H1 (cell line): ENCODE results near the gene ZBTB37. TPM values are rescaled to one million over a fixed set of nuclear protein-coding genes. Genes with fewer than 3 reads are reported as not detected.

Experiments used
- CTCF ChIA-PET: fragments of 300-600 bp; sonication (Branson Sonifier 250); formaldehyde crosslinking; loops from one replicate; lab custom pipeline; 2021; ENCODE audit not compliant: partially characterized antibody; lab: Charles Lee
- POLR2A ChIA-PET: fragments of 300-600 bp; sonication (Branson Sonifier 250); formaldehyde crosslinking; loops from one replicate; lab custom pipeline; 2021; ENCODE audit warnings: inconsistent platforms; ENCODE audit not compliant: partially characterized antibody; lab: Charles Lee
- DNase-seq, 2 experiments: peaks; one replicate each; pipeline versions ENCODE4 v3.0.0 to v3.0.0-alpha.2; 2010 to 2022; ENCODE audit warnings: low spot score in 2 of 2, low read depth in 1 of 2, mixed read lengths in 1 of 2
- FAIRE-seq: peaks from 2 replicates; lab custom pipeline; 2011; peaks lifted over from hg19 to GRCh38; lab: Jason Lieb, UNC
- H2AFZ ChIP-seq: 2 replicates; pipeline ENCODE4 v1.8.1; 2012; ENCODE audit warnings: low read length, inconsistent platforms
- H2AK5ac ChIP-seq: 2 replicates; pipeline ENCODE4 v1.6.1; 2013; ENCODE audit warnings: low read depth, low read length
- H2BK120ac ChIP-seq: replicated peaks from 2 replicates; pipeline ENCODE3; 2013; ENCODE audit warnings: low read depth, low read length, inconsistent platforms
- H2BK12ac ChIP-seq: 2 replicates; pipeline ENCODE4 v1.6.1; 2013; ENCODE audit warnings: low read depth, low read length
- H2BK15ac ChIP-seq: 2 replicates; pipeline ENCODE4 v1.6.1; 2013; ENCODE audit warnings: low read length
- H2BK20ac ChIP-seq: 2 replicates; pipeline ENCODE4 v1.6.1; 2013; ENCODE audit warnings: low read length
- H2BK5ac ChIP-seq: 2 replicates; pipeline ENCODE4 v1.6.1; 2013; ENCODE audit warnings: low read depth, low read length
- H3K14ac ChIP-seq: 2 replicates; pipeline ENCODE4 v1.6.1; 2013; ENCODE audit warnings: inconsistent platforms; ENCODE audit not compliant: insufficient read length
- H3K18ac ChIP-seq: 2 replicates; pipeline ENCODE4 v1.6.1; 2013; ENCODE audit warnings: low read length; ENCODE audit errors: extremely low read depth
- H3K23ac ChIP-seq: 2 replicates; pipeline ENCODE4 v1.6.1; 2013; ENCODE audit warnings: inconsistent platforms; ENCODE audit not compliant: insufficient read length
- H3K23me2 ChIP-seq: 2 replicates; pipeline ENCODE4 v1.6.1; 2013; ENCODE audit warnings: low read depth, low read length
- H3K27ac ChIP-seq: 2 replicates; pipeline ENCODE4 v1.6.1; 2011; ENCODE audit warnings: low read depth, low read length, inconsistent platforms
- H3K27me3 ChIP-seq, 4 experiments: replicated peaks in 1 of 4; 1 replicate in 1 of 4; 2 replicates in 3 of 4; pipeline versions ENCODE4 v1.6.1 to v1.8.1; 2011 to 2013; ENCODE audit warnings: low read length in 3 of 4, mild to moderate bottlenecking in 3 of 4, inconsistent platforms in 2 of 4, mixed read lengths in 2 of 4, moderate library complexity in 1 of 4; ENCODE audit not compliant: control insufficient read depth in 3 of 4, insufficient read depth in 3 of 4; ENCODE audit errors: extremely low read depth in 1 of 4
- H3K36me3 ChIP-seq, 4 experiments: 2 replicates each; pipeline versions ENCODE4 v1.6.1 to v1.8.1; 2011 to 2013; ENCODE audit warnings: mild to moderate bottlenecking in 4 of 4, low read length in 3 of 4, moderate library complexity in 2 of 4, control low read depth in 1 of 4, inconsistent platforms in 1 of 4; ENCODE audit not compliant: insufficient read depth in 4 of 4, control insufficient read depth in 2 of 4
- H3K4ac ChIP-seq: replicated peaks from 2 replicates; pipeline ENCODE3; 2013; ENCODE audit warnings: low read length, low read depth, mixed read lengths, inconsistent platforms; ENCODE audit not compliant: insufficient read length
- H3K4me1 ChIP-seq, 4 experiments: replicated peaks in 1 of 4; 1 replicate in 1 of 4; 2 replicates in 3 of 4; pipeline versions ENCODE4 v1.6.1 to v1.8.1; 2011 to 2013; ENCODE audit warnings: low read length in 3 of 4, inconsistent platforms in 2 of 4, mixed read lengths in 1 of 4; ENCODE audit not compliant: insufficient read depth in 4 of 4, control insufficient read depth in 3 of 4
- H3K4me2 ChIP-seq, 2 experiments: 2 replicates each; pipeline versions ENCODE4 v1.6.1 to v1.8.1; 2011 to 2013; ENCODE audit warnings: low read depth in 2 of 2, low read length in 2 of 2, control low read depth in 1 of 2, inconsistent platforms in 1 of 2, mild to moderate bottlenecking in 1 of 2; ENCODE audit not compliant: insufficient read depth in 1 of 2
- H3K4me3 ChIP-seq, 4 experiments: fragments of 200-600, 300-600 bp in 1 of 4; sonication (generic), shearing (Covaris generic), sonication (Bioruptor Twin) in 1 of 4; 2 replicates each; pipeline versions ENCODE4 v1.5.1 to v1.8.1; 2011 to 2016; ENCODE audit warnings: low read length in 4 of 4, low read depth in 3 of 4, control low read depth in 2 of 4, inconsistent platforms in 2 of 4, mild to moderate bottlenecking in 2 of 4, mixed read lengths in 1 of 4, moderate library complexity in 1 of 4; ENCODE audit not compliant: insufficient read depth in 2 of 4; ENCODE audit errors: extremely low read depth in 1 of 4
- H3K56ac ChIP-seq: replicated peaks from 2 replicates; pipeline ENCODE3; 2013; ENCODE audit warnings: low read depth, mild to moderate bottlenecking, mixed read lengths, low read length, inconsistent platforms; ENCODE audit not compliant: insufficient read length
- H3K79me1 ChIP-seq: 2 replicates; pipeline ENCODE4 v1.6.1; 2013; ENCODE audit warnings: low read depth, low read length, control low read depth
- H3K79me2 ChIP-seq, 2 experiments: 2 replicates each; pipeline versions ENCODE4 v1.6.1 to v1.8.1; 2012 to 2013; ENCODE audit warnings: low read length in 2 of 2, mild to moderate bottlenecking in 2 of 2, inconsistent platforms in 1 of 2; ENCODE audit not compliant: insufficient read depth in 2 of 2, control insufficient read depth in 1 of 2
- H3K9ac ChIP-seq, 4 experiments: replicated peaks in 1 of 4; 1 replicate in 1 of 4; 2 replicates in 3 of 4; pipeline versions ENCODE4 v1.6.1 to v1.8.1; 2011 to 2013; ENCODE audit warnings: low read depth in 3 of 4, low read length in 3 of 4, control low read depth in 2 of 4, mild to moderate bottlenecking in 2 of 4, moderate library complexity in 2 of 4, inconsistent platforms in 1 of 4; ENCODE audit errors: extremely low read depth in 1 of 4
- H3K9me3 ChIP-seq, 2 experiments: 2 replicates each; pipeline versions ENCODE4 v1.6.1 to v1.8.1; 2012 to 2013; ENCODE audit warnings: mild to moderate bottlenecking in 2 of 2, moderate library complexity in 2 of 2, control low read depth in 1 of 2, inconsistent platforms in 1 of 2, low read depth in 1 of 2, low read length in 1 of 2, mixed read lengths in 1 of 2; ENCODE audit not compliant: insufficient read depth in 2 of 2
- H4K20me1 ChIP-seq, 2 experiments: replicated peaks in 1 of 2; 2 replicates each; pipeline versions ENCODE3 to v1.8.1; 2011 to 2013; ENCODE audit warnings: inconsistent platforms in 2 of 2, low read length in 2 of 2, mild to moderate bottlenecking in 1 of 2; ENCODE audit not compliant: insufficient read depth in 2 of 2, control insufficient read depth in 1 of 2
- H4K5ac ChIP-seq: 2 replicates; pipeline ENCODE4 v1.6.1; 2013; ENCODE audit warnings: low read length, low read depth, mixed read lengths, inconsistent platforms; ENCODE audit not compliant: insufficient read length
- H4K8ac ChIP-seq: 2 replicates; pipeline ENCODE4 v1.8.0; 2013; ENCODE audit warnings: mild to moderate bottlenecking, moderate library complexity, low read length, inconsistent platforms; ENCODE audit not compliant: insufficient read depth; ENCODE audit errors: extremely low read depth
- H4K91ac ChIP-seq: replicated peaks from 2 replicates; pipeline ENCODE3; 2013; ENCODE audit warnings: low read length, mixed read lengths, inconsistent platforms; ENCODE audit not compliant: insufficient read length
- CBX8 ChIP-seq: fragments of 300-800, 300-1000 bp; sonication (generic); IDR thresholded peaks from 2 replicates; pipeline ENCODE4 v1.7.1; 2016; ENCODE audit warnings: low read depth, low read length, borderline replicate concordance
- CTBP2 ChIP-seq: IDR thresholded peaks from 2 replicates; pipeline ENCODE4 v1.7.0; 2011; ENCODE audit warnings: borderline replicate concordance, mild to moderate bottlenecking, moderate library complexity, mixed read lengths, low read length; ENCODE audit not compliant: insufficient read depth, insufficient read length
- EGR1 ChIP-seq: IDR thresholded peaks from 2 replicates; pipeline ENCODE4 v1.6.1; 2011; ENCODE audit warnings: low read depth, low read length, borderline replicate concordance
- EZH2 ChIP-seq: fragments of 200-600 bp; sonication (generic); IDR thresholded peaks from 2 replicates; pipeline ENCODE4 v1.7.1; 2012; ENCODE audit warnings: low read depth, mild to moderate bottlenecking, moderate library complexity, low read length, inconsistent platforms; ENCODE audit not compliant: severe bottlenecking
- GTF2F1 ChIP-seq: IDR thresholded peaks from 2 replicates; pipeline ENCODE4 v1.6.1; 2012; ENCODE audit warnings: low read depth, low read length, improper control_type of control experiment, borderline replicate concordance
- JUN ChIP-seq: IDR thresholded peaks from 2 replicates; pipeline ENCODE4 v1.6.1; 2011; ENCODE audit warnings: low read depth, mild to moderate bottlenecking, improper control_type of control experiment, low read length
- JUND ChIP-seq: IDR thresholded peaks from 2 replicates; pipeline ENCODE4 v1.6.1; 2011; ENCODE audit warnings: mild to moderate bottlenecking, improper control_type of control experiment, low read length
- MAFK ChIP-seq: IDR thresholded peaks from 2 replicates; pipeline ENCODE4 v1.6.1; 2012; ENCODE audit warnings: low read depth, mild to moderate bottlenecking, improper control_type of control experiment, low read length
- NRF1 ChIP-seq: IDR thresholded peaks from 2 replicates; pipeline ENCODE4 v1.6.1; 2011; ENCODE audit warnings: mild to moderate bottlenecking, low read depth, low read length, improper control_type of control experiment
- POLR2A ChIP-seq, 2 experiments: IDR thresholded peaks; 1 replicate in 1 of 2; 2 replicates in 1 of 2; pipeline ENCODE4 v1.6.1; 2011; ENCODE audit warnings: low read depth in 2 of 2, low read length in 2 of 2, mild to moderate bottlenecking in 2 of 2; ENCODE audit errors: control extremely low read depth in 1 of 2
- POLR2AphosphoS5 ChIP-seq: IDR thresholded peaks from 2 replicates; pipeline ENCODE4 v1.6.1; 2011; ENCODE audit warnings: low read depth, low read length
- POU5F1 ChIP-seq: IDR thresholded peaks from 2 replicates; pipeline ENCODE4 v1.6.1; 2011; ENCODE audit warnings: low read depth, mild to moderate bottlenecking, low read length, moderate library complexity
- RNF2 ChIP-seq: fragments of 200-900, 300-1000 bp; sonication (generic); IDR thresholded peaks from 2 replicates; pipeline ENCODE4 v1.7.1; 2016; ENCODE audit warnings: borderline replicate concordance, low read depth, mild to moderate bottlenecking, antibody characterized with exemption, low read length; ENCODE audit not compliant: poor library complexity, severe bottlenecking; ENCODE audit errors: missing control alignments
- SUZ12 ChIP-seq: fragments of 200-600 bp; sonication (generic); IDR thresholded peaks from 2 replicates; pipeline ENCODE4 v1.6.1; 2012; ENCODE audit warnings: mild to moderate bottlenecking, inconsistent platforms, low read length, moderate library complexity, mixed read lengths
- YY1 ChIP-seq: IDR thresholded peaks from 2 replicates; pipeline ENCODE4 v1.6.1; 2011; ENCODE audit warnings: low read depth, mild to moderate bottlenecking, low read length
- WGBS, 2 experiments: shearing (Covaris generic) in 1 of 2; methylation state at CpG; one replicate each; pipeline versions ENCODE4 v1.1.6 to v1.1.7; 2013 to 2015; ENCODE audit warnings: low lambda C conversion rate in 2 of 2, mixed read lengths in 2 of 2, inconsistent platforms in 1 of 2, low coverage in 1 of 2, missing lambda C conversion rate in 1 of 2; ENCODE audit not compliant: insufficient replicate concordance in 2 of 2, insufficient coverage in 1 of 2, insufficient read length in 1 of 2; ENCODE audit errors: extremely low coverage in 1 of 2, missing lambda C conversion rate in 1 of 2; 5-methylcytosine and 5-hydroxymethylcytosine counted together
- polyA plus RNA-seq, 7 experiments: library from polyadenylated mRNA; depleted of rRNA in 3 of 7; stranded (reverse) in 5 of 7; unstranded in 2 of 7; fragments of >200 nt in 5 of 7; fragments of 200-250 nt in 2 of 7; gene quantifications; 1 replicate in 5 of 7; 2 replicates in 1 of 7; 4 replicates in 1 of 7; pipeline versions ENCODE4 v1.2.1 to v1.2.3, GENCODE V29; 2011 to 2013; ENCODE audit warnings: missing spikeins in 2 of 7, mixed read lengths in 2 of 7
- total RNA-seq: library from RNA; stranded (reverse); fragmentation: NEBNext Ultra II Directional; extraction: Animal tissue kit (Norgen Biotek cat#: 25700); gene quantifications from 2 replicates; pipeline ENCODE4 v1.2.1, GENCODE V29; 2021

The ZBTB37 gene
- total and polyA plus RNA-seq, 2 of the 8 experiments (the other 6 are each of a cell fraction or from before 2014, with no cell fraction given): 1.7 to 12.5 TPM

DNA sequence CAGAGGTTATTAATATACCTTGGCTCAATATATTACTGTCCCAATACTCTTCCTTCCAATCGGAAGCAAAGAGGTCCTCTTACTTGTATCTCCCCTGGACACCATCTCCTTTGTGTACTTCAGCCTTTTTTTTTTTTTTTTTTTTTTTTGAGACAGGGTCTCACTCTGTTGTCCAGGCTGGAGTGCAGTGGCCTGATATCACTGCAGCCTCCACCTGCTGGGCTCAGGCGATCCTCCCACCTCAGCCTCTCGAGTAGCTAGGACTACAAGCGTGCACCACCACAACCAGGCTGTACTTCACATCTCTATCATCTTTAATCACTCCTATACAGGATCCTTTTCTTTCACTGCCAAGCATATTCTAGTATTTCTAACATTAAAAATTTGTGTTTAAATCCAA is 46.5 kb upstream of the ZBTB37 start:
- CTCF ChIA-PET: no interaction called here
- no peak for TF ChIP-seq JUND
- TF ChIP-seq POLR2AphosphoS5: no peak
- TF ChIP-seq JUN: no peak
- TF ChIP-seq MAFK: no peak
- TF ChIP-seq POLR2A (IDR thresholded peaks at IDR 0.05; ENCODE audit: control extremely low read depth in 1 of 2, low read depth in 2 of 2, low read length in 2 of 2): no peak
- no peak for TF ChIP-seq CTBP2
- TF ChIP-seq EZH2: no peak
- TF ChIP-seq YY1: no peak
- no peak for TF ChIP-seq SUZ12
- TF ChIP-seq POU5F1: no peak
- TF ChIP-seq EGR1: no peak
- no peak for TF ChIP-seq NRF1
- no peak for TF ChIP-seq GTF2F1
- TF ChIP-seq CBX8: no peak
- TF ChIP-seq RNF2: no peak

More for the DNA sequence above, 46.5 kb upstream of the ZBTB37 start:
- no peak overlapping the region for H2BK5ac ChIP-seq
- H3K56ac ChIP-seq: no peak overlapping the region
- no peaks in the 10 kb centered on the region for H3K27me3 ChIP-seq
- no peak overlapping the region for H3K4me2 ChIP-seq
- H3K14ac ChIP-seq: no peak overlapping the region
- no peak overlapping the region for H3K4ac ChIP-seq
- no peaks in the 10 kb centered on the region for H3K9me3 ChIP-seq
- WGBS, 2 experiments: 97% methylated on average over 4 of the region's 4 CpGs; no CpG with 5 or more reads in 1 of the 2 experiments
- H2AK5ac ChIP-seq: no peak overlapping the region
- H3K79me2 ChIP-seq: peaks cover 7 to 66% of the 10 kb centered on the region in 2 experiments
- H3K23me2 ChIP-seq: peaks cover 7% of the 10 kb centered on the region
- H3K27ac ChIP-seq: no peak overlapping the region
- H2AFZ ChIP-seq: no peak overlapping the region
- no peaks in the 10 kb centered on the region; a peak in 1 of 8 replicates for H3K36me3 ChIP-seq
- FAIRE-seq: no peak
- no peaks in the 10 kb centered on the region for H4K20me1 ChIP-seq
- H3K4me1 ChIP-seq: no peaks in the 10 kb centered on the region; a peak in 3 of 7 replicates
- no peak overlapping the region for H4K8ac ChIP-seq
- DNase-seq: no peak
- no peak overlapping the region for H2BK120ac ChIP-seq
- H2BK20ac ChIP-seq: no peak overlapping the region
- H3K4me3 ChIP-seq: no peak overlapping the region
- H4K91ac ChIP-seq: no peak overlapping the region
- H2BK12ac ChIP-seq: no peak overlapping the region
- POLR2A ChIA-PET: interaction anchor here (5.2 kb wide), 1 partner anchor 45 kb away, joined by 37 read pairs; the partner anchor contains the start of genes GAS5 and ZBTB37
- no peak overlapping the region for H3K9ac ChIP-seq
- no peak overlapping the region for H2BK15ac ChIP-seq
- no peaks in the 10 kb centered on the region; the same call in 1 of the 2 replicates for H3K79me1 ChIP-seq
- no peak overlapping the region for H3K23ac ChIP-seq
- no peak overlapping the region for H4K5ac ChIP-seq
- no peak overlapping the region for H3K18ac ChIP-seq
